Psoas muscle (tissue), 8 donors: ENCODE results near the gene PEX1. TPM values are rescaled to one million over a fixed set of nuclear protein-coding genes. Genes with fewer than 3 reads are reported as not detected.
"Not testable (repeated sequence)": the region's sequence is repeated elsewhere in the genome, so short reads cannot be mapped to it uniquely, and the experiment has no call there.

Source experiments
- ATAC-seq, 4 donors: fragments of 200-7000 bp; cut with Tn5 transposase; one replicate each; pipeline ENCODE4 v1.9.1; 2020; ENCODE audit warnings: moderate library complexity in 3 of 4, mild to moderate bottlenecking in 2 of 4
- DNase-seq, 2 donors: peaks; one replicate each; pipeline ENCODE4 v3.0.0-alpha.2; 2020
- H3K27ac ChIP-seq: fragments of 200-600 bp; one replicate; pipeline ENCODE4 v1.8.0; 2022
- H3K27me3 ChIP-seq, 3 donors: fragments of 200-600 bp in 1 of 3; one replicate each; pipeline versions ENCODE4 v1.6.1 to v1.8.0; 2013 to 2022; ENCODE audit warnings: low read length in 2 of 3, mild to moderate bottlenecking in 2 of 3, moderate library complexity in 1 of 3; ENCODE audit not compliant: insufficient read depth in 3 of 3
- H3K36me3 ChIP-seq, 2 donors: fragments of 200-600 bp in 1 of 2; one replicate each; pipeline versions ENCODE4 v1.6.1 to v1.8.0; 2013 to 2022; ENCODE audit warnings: low read depth in 1 of 2, mild to moderate bottlenecking in 1 of 2, moderate library complexity in 1 of 2; ENCODE audit not compliant: insufficient read depth in 1 of 2
- H3K4me1 ChIP-seq: fragments of 200-600 bp; one replicate; pipeline ENCODE4 v1.8.0; 2022
- H3K4me3 ChIP-seq: fragments of 200-600 bp; one replicate; pipeline ENCODE4 v1.8.0; 2022; ENCODE audit warnings: mild to moderate bottlenecking
- H3K9me3 ChIP-seq: fragments of 200-600 bp; one replicate; pipeline ENCODE4 v1.8.0; 2022
- WGBS, 3 donors: extraction: QIAGEN DNeasy Blood & Tissue Kit; methylation state at CpG; one replicate each; pipeline versions ENCODE4 v1.1.6 to v1.1.7; 2013; 5-methylcytosine and 5-hydroxymethylcytosine counted together
- intact Hi-C, 2 donors: fragments of 100-400 bp; cut with DNase I; formaldehyde crosslinking; loops; one replicate each; pipeline versions ENCODE4 v1.11.0 to v1.14.2; 2022
- polyA plus RNA-seq, 3 donors: library from polyadenylated mRNA; stranded (reverse); fragments of 200-250 nt; gene quantifications; one replicate each; pipeline ENCODE4 v1.2.3, GENCODE V29; 2013
- total RNA-seq, 4 donors: library from RNA; stranded (reverse); fragmentation: NEBNext Ultra II Directional in 2 of 4; extraction: Animal tissue kit (Norgen Biotek cat#: 25700) in 2 of 4; gene quantifications; one replicate each; pipeline versions ENCODE4 v1.2.1 to v1.2.4, GENCODE V29; 2021 to 2023
- TF ChIP-seq, protein P1 (sequence below): fragments of 200-600 bp; IDR thresholded peaks from one replicate; pipeline ENCODE4 v1.8.0; 2022; ENCODE audit warnings: antibody characterized with exemption
- donor health status: healthy with polysubstance abuse.
- donor health status: DM: no; HTN: no; CAD: no; lungs with moderate emphysema.
- donor health status: Bipolar disorder and iron deficiency.
- donor health status: healthy.
- donor health status: DM: yes; HTN: yes; CAD: no.
- donor health status: DM: no; HTN: no; CAD: no.
- donor health status: DM: no; HTN: no; CAD: no.
- donor health status: DM: yes; HTN: yes; CAD: no.

The PEX1 gene
- total and polyA plus RNA-seq, 7 donors, result 3.9 to 14.2 (median 11.1) TPM

DNA sequence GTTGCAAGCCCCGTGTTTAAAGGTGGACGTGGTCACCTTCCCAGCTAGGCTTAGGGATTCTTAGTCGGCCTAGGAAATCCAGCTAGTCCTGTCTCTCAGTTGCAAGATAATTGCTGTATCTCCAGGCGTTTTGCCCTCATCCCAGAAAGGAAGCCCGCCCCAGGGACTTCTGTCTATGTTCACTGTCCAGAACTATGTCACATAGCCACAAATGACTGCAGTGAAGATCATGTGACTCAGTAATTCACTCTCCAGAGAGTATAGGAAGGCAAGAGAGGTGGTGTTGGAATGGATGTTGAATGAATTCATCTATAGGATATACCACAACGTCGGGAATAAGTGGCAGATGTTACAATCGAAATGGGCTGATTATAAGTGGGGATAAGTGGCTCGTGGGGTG, 50.2 kb downstream of the PEX1 start:
- ATAC-seq (no peak), DNase-seq (no peak)
- H3K4me3 ChIP-seq, result no peak overlapping the region
- no peaks in the 10 kb centered on the region for H3K27me3 ChIP-seq
- intact Hi-C loops, result no loop called here
- H3K27ac ChIP-seq, result no peak overlapping the region
- H3K9me3 ChIP-seq, result no peaks in the 10 kb centered on the region
- H3K36me3 ChIP-seq, result peaks cover 2 to 56% of the 10 kb centered on the region in 2 donors
- H3K4me1 ChIP-seq, result no peaks in the 10 kb centered on the region
- WGBS, 3 donors, result 80 to 87% (median 83%) methylated on average over 9 of the region's 9 CpGs
- TF ChIP-seq, protein P1, sequence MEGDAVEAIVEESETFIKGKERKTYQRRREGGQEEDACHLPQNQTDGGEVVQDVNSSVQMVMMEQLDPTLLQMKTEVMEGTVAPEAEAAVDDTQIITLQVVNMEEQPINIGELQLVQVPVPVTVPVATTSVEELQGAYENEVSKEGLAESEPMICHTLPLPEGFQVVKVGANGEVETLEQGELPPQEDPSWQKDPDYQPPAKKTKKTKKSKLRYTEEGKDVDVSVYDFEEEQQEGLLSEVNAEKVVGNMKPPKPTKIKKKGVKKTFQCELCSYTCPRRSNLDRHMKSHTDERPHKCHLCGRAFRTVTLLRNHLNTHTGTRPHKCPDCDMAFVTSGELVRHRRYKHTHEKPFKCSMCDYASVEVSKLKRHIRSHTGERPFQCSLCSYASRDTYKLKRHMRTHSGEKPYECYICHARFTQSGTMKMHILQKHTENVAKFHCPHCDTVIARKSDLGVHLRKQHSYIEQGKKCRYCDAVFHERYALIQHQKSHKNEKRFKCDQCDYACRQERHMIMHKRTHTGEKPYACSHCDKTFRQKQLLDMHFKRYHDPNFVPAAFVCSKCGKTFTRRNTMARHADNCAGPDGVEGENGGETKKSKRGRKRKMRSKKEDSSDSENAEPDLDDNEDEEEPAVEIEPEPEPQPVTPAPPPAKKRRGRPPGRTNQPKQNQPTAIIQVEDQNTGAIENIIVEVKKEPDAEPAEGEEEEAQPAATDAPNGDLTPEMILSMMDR, result no peak

DNA sequence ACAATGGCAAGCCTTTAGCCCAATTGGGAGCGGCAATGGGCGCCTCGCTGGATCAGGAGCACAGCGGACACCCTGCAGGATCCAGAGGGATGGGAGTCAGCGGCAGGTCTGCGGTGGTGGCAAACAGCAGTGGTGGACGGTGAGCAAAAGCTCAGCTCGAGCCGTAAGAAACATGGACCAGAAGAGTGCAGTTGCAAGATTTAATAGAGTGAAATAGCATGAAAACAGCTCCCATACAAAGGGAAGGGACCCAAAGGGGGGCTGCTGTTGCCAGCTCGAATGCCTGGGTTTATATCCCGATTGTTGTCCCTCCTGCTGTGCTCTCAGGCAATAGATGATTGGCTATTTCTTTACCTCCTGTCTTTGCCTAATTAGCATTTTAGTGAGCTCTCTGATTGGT, 50.6 kb downstream of the PEX1 start, which contains the start of gene ERVW-1:
ERVW-1 (minus strand) TSS at position 266 of the 400 bp plus-strand sequence. CDS start 7,565 bp downstream, outside the sequence.
- ATAC-seq, H3K27ac ChIP-seq, DNase-seq, H3K4me3 ChIP-seq, intact Hi-C loops, H3K4me1 ChIP-seq, H3K9me3 ChIP-seq, H3K27me3 ChIP-seq: not testable (repeated sequence)
- H3K36me3 ChIP-seq, result peaks cover 2 to 58% of the 10 kb centered on the region in 2 donors
- WGBS, 3 donors, result 91 to 96% (median 95%) methylated on average over 11 of the region's 11 CpGs

DNA sequence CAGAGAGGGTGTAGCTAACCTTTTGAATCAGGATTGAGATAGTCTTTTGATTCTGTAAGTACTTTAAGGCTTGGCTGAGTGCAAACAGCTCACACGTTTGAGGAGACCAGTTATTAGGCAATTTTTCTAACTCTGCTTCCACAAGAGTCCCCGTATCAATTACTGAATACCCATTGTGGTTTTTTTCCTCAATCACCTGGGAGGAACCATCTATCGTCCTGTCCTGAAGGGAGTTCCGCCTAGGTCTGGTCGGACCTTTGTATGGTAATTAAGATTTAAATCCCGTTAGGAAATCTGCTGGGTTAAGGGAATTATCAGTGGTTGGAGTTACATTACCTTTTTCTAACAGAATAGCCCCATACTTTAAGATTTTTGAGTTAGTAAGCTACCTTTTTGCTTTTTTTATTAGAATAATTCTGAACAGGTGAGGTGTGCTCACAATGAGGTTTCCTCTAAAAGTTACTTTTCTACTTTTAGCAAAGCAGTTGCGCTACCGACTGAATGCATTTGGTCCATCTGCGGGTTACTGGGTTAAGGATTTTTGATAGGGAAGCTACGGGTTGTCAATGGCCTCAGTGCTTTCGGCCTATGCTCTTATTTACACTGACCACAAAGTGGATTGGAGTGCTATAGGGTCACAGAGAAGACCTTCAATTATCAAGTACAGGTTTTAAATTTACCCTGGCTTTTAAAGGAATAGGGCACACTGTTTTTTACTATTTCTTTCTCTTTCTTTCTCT, 52.3 kb downstream of the PEX1 start:
- intact Hi-C loops, ATAC-seq, DNase-seq, H3K27ac ChIP-seq, H3K4me3 ChIP-seq, H3K27me3 ChIP-seq, H3K4me1 ChIP-seq, H3K9me3 ChIP-seq: not testable (repeated sequence)
- WGBS, 3 donors, result 89 to 91% (median 89%) methylated on average over 11 of the region's 11 CpGs
- peaks cover 2 to 70% of the 10 kb centered on the region in 2 donors for H3K36me3 ChIP-seq

DNA sequence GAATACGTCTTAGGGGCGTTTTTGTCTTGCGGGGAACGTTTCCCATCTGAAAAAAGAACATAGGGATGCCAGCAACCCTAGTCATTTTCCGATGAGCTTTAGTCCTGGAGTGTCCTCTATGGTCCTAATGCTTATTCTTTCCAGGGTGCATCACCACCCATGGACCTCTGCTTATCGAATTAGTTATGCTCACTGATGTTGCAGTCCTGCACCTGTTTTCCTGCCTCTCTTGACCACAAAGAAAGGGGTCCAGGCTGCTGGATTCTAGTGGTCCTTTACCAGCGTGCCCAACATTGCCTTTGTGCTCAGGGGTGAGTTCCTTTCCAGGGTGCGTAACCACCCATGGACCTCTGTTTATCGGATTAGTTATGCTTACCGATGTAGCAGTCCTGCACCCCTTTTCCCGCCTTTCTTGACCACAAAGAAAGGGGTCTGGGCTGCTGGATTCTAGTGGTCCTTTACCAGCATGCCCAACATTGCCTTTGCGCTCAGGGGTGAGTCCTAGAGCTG, 53.0 kb downstream of the PEX1 start:
- H3K27me3 ChIP-seq, H3K9me3 ChIP-seq, DNase-seq, H3K27ac ChIP-seq, intact Hi-C loops, H3K4me1 ChIP-seq, H3K4me3 ChIP-seq, ATAC-seq: not testable (repeated sequence)
- 88 to 95% (median 93%) methylated on average over 12 of the region's 12 CpGs for whole genome bisulfite sequencing, 3 donors
- peaks cover 2 to 75% of the 10 kb centered on the region in 2 donors for H3K36me3 ChIP-seq

DNA sequence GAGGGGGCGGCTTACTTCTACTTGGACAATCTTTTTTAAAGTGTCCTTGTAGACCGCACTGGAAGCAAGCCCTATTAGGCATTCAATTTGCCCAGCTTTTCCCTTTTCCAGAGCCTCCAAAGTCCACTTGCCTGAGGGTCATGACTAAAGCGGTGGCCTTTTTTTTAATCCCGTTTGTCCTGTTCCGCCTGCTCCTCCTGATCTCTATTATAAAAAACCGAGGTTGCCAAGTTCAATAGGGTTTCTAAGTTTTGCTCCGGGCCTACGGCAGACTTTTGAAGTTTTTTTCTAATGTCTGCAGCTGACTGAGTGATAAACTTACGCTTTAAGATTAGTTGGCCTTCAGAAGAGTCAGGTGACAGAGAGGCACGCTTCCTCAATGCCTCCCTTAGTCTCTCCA, 54.3 kb downstream of the PEX1 start:
- WGBS, 3 donors, result 85 to 88% (median 88%) methylated on average over 9 to 10 of the region's 10 CpGs
- intact Hi-C loops, H3K27ac ChIP-seq, H3K9me3 ChIP-seq, H3K4me1 ChIP-seq, ATAC-seq, H3K27me3 ChIP-seq, H3K4me3 ChIP-seq, DNase-seq: not testable (repeated sequence)
- peaks cover 2 to 84% of the 10 kb centered on the region in 2 donors for H3K36me3 ChIP-seq

DNA sequence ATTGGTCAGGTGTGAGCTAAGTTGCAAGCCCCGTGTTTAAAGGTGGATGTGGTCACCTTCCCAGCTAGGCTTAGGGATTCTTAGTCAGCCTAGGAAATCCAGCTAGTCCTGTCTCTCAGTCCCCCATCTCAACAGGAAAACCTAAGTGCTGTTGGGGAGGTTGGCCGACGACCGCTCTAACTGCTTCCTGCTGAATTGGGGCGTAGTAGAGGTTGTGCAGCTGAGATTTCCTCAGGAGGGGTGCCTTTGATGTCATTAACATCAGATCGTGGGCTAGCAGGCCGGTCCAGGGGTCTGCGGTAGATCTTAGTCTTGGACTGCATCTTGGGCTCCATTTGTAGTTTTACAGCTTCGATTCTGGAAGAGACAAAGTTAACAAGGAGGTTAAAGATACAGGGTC, 59.7 kb downstream of the PEX1 start:
- not testable (repeated sequence) for H3K4me1 ChIP-seq, H3K9me3 ChIP-seq, H3K27me3 ChIP-seq, H3K4me3 ChIP-seq, DNase-seq, H3K27ac ChIP-seq, ATAC-seq
- peaks cover 0 to 86% of the 10 kb centered on the region in 2 donors for H3K36me3 ChIP-seq
- 96 to 97% (median 97%) methylated on average over 8 to 9 of the region's 9 CpGs for WGBS, 3 donors
- intact Hi-C loops, result loop anchor here in 1 of 2 donors (10.0 kb wide), 1 partner anchor 234 kb away; no protein-coding TSS in a partner anchor

DNA sequence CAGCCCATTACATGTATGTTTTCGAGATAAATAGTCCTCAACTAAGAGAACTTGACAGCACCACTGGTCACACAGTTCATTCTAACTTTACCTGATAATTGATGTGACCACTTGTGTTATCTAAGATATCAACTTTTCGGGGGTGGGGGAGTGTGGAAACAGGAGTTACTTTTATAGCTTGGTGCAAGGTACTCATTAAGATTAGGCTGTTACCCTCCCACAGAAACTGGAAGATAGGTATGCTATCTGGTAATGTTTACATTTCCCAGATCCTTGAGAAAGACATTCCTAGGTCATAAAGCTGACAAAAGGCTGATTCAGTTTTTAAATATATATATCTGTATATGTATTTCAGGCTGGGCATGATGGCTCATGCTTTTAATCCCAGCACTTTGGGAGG, 61.6 kb downstream of the PEX1 start:
- no peak for DNase-seq
- TF ChIP-seq, protein P1, result no peak
- Histone ChIP-seq H3K4me1 (no peaks in the 10 kb centered on the region), H3K4me3 (no peak overlapping the region), H3K27ac (no peak overlapping the region), H3K27me3 (no peaks in the 10 kb centered on the region), H3K9me3 (no peaks in the 10 kb centered on the region), H3K36me3 (peaks cover 3 to 92% of the 10 kb centered on the region in 2 donors)
- 90 to 93% (median 91%) methylated on average over 2 of the region's 2 CpGs for WGBS, 3 donors
- intact Hi-C loops, result loop anchor here in 1 of 2 donors (10.0 kb wide), 1 partner anchor 232 kb away; no protein-coding TSS in a partner anchor
- ATAC-seq, result no peak
